ENCODE data around the gene TNS4. TPM values are rescaled to one million over a fixed set of nuclear protein-coding genes. Genes with fewer than 3 reads are reported as not detected.

TNS4 gene
- total RNA-seq, 1 experiment from 2014 or later = not detected

DNA sequence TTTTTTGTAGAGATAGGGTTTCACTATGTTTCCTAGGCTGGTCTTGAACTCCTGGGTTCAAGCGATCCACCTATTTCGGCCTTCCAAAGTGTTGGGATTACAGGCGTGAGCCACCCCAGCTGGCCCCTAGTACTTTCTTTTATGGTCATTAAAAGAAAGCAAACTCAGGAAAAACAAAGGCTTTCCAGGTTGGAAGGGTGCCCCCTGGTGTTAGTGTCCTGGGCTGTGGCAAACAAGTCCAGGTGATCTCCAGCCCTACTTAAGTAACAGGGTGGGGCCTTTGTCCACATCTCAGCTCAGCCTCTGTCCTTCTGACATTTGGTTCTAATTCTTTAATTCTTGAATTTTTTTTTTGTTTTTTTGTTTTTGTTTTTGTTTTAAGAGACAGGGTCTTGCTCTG lies 51.2 kb downstream of the TNS4 start:
- in situ Hi-C loops (cut with HindIII; ENCODE audit: low sequenced_read_pairs) = no loop called here
- no peak for DNase-seq (ENCODE audit: low spot score)

DNA sequence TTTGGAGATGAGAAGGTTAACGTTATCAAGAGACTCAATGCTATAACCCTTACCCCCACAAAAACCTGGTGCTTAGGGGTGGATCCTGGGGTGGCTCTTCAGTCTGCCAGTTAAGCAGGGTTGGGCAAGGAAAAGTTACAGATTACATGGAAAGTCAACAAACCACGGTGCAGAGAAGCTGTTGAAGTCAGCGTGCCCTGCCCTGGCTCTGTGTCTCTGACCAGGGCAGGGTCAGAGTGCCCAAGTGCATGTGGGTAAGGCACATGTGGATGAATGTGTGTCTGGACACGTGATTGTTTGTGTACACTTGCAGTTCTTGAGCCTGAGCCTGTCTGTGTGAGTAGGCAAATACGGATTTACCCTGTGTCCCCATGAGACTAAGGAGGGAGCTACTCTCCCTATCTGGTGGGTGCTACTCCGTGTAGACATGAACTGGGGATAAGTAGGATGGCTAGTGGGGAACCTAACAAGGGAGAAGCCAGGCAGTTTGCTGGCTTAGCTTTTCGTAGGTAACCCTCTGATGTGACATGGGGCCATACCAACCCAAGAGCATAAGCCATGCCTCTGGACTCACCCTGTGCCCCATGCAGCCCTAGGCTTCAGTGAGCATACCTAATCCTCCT lies 52.7 kb downstream of the TNS4 start:
- no peak for DNase-seq (ENCODE audit: low spot score)
- in situ Hi-C loops (cut with HindIII; ENCODE audit: low sequenced_read_pairs) = no loop called here

DNA sequence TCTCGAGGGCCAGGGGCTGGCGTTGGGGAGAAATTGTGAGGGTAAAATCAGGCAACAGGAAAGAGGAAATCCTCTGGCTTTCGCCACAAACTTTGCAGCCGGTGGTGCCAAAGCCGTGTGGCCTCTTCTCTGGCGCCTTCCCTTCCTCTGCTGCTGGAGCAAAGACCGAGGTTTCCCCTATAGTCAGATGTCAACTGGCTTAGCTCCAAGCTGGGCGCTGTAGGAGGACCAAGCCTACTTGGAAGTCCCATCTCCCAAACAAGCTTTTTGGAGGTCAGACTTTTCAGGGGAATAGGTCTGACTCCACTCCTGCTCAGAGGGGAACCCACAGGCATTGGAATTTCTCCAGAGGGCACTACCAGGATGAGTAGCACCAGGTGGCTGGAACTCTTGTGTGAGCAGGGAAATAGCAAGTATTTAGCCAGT lies 53.2 kb downstream of the TNS4 start:
- in situ Hi-C loops (cut with HindIII; ENCODE audit: low sequenced_read_pairs) = no loop called here
- DNase-seq (ENCODE audit: low spot score) = no peak

DNA sequence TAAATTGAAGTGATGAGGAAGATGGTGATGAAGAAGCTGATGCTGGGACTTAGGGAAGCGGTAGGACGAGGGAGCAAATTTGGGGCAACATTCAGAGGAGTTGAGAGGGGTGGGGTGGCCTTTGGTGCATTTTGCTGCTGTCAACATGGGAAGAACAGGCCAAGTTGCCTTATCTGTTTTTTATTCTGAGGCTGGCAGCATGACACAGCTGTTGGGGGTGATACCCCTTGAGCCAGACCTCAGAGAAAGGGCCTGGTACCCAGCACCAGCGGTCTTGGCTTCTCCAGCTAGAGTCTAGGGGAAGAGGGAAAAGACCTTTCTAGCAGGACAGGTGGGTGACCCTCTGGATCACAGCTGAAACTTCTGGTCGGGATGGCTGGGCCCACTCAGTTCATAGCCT lies 53.6 kb downstream of the TNS4 start:
- in situ Hi-C loops (cut with HindIII; ENCODE audit: low sequenced_read_pairs) = no loop called here
- no peak for DNase-seq (ENCODE audit: low spot score)

DNA sequence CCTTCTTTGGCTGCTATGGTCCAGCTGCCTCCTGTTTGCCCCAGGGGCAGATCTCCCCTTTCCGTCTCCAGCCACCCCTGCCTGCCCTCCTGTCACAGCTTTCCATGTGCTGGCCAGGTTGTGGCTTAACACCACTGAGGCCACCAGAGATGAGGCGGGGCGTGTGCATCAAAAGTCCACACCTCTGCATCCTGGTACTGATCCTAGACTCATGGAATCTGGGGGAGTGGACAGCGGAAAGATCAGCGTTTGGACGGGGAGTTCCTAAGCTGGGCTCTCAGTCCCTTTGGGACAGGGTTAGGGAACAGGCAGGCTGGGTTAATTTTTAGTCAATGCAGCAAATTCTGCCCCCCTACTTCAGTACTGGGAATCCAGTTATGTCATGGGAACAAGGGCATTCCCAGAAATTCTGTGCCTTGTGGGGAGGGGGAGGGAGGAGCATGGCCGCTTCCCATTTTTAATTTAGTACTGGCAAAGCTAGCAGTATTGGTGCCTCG lies 54.2 kb downstream of the TNS4 start:
- no peak for DNase-seq (ENCODE audit: low spot score)
- in situ Hi-C loops (cut with HindIII; ENCODE audit: low sequenced_read_pairs) = no loop called here

DNA sequence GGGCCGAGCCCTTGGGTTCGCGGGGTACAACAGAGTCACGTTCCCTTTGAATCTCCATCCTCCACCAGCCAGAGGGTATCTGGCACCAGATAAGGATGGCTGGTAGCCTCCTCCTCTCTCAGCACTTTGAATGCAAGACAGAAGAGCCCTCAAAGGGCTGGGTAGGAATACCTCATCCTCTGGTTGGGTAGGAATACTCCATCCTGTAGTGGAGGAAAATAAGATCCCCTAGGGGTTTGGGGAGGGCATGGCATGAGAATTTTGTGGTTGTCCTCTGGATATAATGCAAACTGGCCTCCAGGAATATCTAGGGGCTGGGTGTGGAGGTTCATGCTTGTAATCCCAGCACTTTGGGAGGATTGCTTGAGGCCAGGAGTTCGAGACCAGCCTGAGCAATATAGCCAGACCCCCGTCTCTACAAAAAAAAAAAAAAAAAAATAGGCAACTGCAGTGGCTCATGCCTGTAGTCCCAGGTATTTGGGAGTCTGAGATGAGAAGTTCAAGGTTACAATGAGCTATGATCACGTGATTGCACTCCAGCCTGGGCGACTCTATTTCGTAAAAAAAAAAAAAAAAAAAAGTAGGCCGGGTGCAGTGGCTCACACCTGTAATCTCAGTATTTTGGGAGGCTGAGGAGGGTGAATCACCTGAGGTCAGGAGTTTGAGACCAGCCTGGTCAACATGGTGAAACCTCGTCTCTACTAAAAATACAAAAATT lies 55.5 kb downstream of the TNS4 start:
- no peak for DNase-seq (ENCODE audit: low spot score)
- in situ Hi-C loops (cut with HindIII; ENCODE audit: low sequenced_read_pairs) = no loop called here

DNA sequence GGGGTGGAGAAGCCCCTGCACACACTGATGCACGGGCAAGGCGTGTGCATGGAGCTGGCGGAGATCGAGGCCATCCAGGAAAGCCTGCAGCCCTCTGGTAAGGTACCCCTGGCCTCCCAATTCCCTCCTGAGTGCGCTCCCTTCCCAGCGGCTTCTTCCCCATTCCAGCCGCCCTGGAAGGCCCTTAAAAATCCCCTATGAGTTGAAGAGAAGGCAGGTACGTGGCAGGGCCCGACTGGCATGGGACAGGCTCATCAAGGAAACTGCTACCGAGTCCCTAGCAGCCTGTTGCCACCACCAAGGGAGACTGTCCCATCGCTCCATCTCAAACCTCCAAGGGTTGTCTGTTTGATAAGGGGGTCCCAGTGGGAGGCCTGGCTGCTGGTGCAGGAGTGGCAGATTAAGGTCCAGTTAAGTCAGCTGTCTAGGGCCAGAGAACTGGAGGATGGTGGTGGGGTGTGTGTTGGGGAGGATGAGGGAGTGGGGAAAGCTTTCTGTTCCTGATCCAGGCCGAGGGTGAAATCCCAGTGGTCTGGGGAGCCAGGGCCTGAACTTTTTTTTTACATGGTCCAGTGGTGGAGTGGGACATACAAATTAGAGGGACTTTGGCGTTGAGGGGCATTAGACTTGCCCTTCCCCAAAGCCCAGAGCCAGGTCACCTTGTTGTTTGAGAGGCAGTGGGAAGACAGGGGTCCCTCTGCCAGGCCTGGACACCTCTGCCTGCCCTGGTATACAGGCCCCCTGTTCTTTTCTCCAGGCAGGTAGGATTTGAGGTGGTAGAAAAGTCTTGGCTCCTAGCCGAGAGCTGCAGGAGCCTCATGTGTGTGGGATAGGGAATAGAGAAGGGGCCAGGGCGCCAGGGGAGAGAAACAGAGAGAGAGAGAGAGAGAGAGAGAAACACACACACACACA lies 57.2 kb downstream of the TNS4 start:
- DNase-seq (ENCODE audit: low spot score) = no peak
- in situ Hi-C loops (cut with HindIII; ENCODE audit: low sequenced_read_pairs) = no loop called here

DNA sequence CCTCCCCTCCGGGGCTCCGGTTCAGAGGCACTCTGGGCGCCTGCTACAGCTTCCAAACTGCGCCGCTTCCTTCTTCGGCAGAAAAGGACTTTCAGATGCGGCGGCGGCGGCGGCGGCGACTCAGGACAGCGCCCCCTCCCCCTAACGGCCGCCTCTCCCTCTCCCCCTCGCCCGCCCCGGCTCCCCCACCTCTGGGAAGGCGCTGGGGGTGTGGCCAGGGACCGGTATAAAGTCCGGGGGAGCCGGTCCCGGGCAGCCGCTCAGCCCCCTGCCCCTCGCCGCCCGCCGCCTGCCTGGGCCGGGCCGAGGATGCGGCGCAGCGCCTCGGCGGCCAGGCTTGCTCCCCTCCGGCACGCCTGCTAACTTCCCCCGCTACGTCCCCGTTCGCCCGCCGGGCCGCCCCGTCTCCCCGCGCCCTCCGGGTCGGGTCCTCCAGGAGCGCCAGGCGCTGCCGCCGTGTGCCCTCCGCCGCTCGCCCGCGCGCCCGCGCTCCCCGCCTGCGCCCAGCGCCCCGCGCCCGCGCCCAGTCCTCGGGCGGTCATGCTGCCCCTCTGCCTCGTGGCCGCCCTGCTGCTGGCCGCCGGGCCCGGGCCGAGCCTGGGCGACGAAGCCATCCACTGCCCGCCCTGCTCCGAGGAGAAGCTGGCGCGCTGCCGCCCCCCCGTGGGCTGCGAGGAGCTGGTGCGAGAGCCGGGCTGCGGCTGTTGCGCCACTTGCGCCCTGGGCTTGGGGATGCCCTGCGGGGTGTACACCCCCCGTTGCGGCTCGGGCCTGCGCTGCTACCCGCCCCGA lies 58.0 kb downstream of the TNS4 start, which contains the start of gene IGFBP4:
IGFBP4 (plus strand) TSS at position 255 of the 792 bp plus-strand sequence; CDS start at position 541, 286 bp downstream.
- in situ Hi-C loops (cut with HindIII; ENCODE audit: low sequenced_read_pairs) = no loop called here
- peak; percentile 66 for DNase-seq (ENCODE audit: low spot score)

DNA sequence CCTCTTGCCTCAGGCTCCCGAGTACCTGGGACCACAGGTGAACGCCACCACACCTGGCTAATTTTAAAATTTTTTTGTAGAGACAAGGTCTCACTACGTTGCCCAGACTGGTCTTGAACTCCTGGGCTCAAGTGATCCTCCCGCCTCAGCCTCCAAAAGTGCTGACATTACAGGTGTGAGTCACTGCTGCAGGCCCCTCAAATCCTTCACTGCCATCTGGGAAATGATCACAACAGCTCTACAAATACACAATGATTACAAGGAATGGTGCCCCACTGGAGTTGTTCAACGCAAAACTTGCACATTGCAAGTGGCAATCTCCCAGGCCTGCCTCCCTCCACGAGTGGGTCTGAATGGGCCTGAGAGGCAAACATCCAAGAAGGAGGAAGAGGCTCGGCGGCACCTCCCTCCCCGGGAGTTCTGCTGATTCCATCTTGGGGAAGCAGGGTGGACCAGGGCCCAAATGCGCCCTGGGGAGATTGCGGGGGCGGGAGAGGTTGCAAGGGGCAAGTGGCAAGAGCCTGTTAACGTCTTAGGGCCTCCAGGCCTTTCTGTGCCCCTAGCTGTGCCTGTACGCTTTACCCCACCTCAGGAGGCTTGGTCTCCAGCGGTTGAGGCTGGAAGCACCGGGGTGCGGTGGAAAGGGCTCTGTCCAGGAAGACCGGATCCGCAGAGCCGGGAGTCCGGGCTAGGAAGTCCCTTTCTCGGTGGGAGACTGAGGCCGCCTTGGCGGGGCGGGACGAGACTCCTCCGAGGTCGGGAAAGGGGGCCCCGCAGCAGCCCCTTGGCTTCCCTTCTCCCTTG lies 58.8 kb downstream of the TNS4 start:
- DNase-seq (ENCODE audit: low spot score) = no peak
- in situ Hi-C loops (cut with HindIII; ENCODE audit: low sequenced_read_pairs) = no loop called here

DNA sequence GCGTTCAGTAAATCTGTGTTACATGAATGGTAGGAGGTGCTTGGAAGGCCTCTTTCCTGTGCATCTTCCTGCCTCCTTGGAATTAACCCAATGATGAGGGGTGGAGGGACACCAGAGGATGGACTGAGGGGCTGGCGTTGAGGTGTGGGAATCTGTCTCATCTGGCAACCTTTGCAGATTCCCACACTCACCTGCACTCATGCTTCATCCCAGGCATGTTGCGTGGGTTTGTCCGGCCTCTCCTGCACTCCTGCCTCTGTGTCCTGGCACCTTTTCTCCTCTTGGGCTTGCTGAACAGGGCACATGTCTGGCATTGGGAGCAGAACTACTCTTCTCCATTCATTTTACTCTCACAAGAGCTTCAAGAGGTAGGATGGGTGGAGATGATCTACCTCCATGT lies 61.3 kb downstream of the TNS4 start:
- DNase-seq (ENCODE audit: low spot score) = no peak
- in situ Hi-C loops (cut with HindIII; ENCODE audit: low sequenced_read_pairs) = no loop called here

DNA sequence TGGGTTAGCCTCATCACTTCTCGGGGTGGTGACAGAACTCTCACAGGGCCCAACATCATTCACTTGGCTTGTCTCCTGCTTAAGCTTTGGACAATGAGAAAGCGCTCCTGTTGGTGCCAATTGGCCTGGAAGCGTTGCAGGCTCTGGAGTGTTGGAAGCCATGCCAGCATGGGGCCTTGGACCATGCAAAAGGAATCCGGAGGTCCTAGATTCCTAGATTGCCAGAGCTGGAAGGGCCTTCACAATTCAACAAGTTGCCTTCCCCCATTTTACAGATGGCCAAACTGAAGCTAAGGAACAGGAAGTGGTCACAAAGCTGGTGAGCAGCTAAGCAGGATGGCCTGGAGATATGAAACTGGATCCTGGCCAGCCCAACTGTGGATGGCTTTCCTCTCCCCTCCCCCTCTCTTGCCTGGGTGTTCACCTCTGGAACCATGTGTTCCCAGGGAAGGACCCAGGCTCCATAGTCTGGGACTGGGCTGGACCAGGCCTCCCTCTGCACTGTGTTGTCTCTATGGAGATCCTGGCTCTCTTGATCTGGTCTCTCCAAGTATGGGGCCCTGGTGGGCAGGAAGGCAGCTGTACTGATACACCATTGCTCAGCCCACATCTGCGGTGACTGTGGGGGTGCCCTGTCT lies 64.2 kb downstream of the TNS4 start:
- DNase-seq (ENCODE audit: low spot score) = no peak

DNA sequence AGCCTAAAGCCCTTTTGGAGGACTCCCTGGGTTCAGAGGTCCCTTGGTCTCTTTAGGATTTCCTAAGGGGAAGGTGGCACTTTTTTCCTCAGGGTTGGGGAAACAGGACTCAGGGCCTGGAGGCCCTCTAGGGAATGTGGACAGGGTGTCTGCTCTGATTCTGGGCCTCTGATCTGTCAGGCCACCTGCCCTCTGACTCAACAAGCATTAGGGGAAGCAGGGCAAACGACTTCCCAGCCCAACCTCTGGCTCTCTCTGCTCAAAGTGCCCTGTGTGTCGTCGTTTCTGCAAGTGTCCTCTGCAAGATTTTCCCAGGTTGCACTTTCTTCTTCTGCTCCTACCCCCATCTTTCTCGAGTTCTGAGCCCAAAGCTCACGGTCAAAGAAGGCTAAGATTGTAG lies 64.8 kb downstream of the TNS4 start:
- in situ Hi-C loops (cut with HindIII; ENCODE audit: low sequenced_read_pairs) = no loop called here
- no peak for DNase-seq (ENCODE audit: low spot score)

More for the DNA sequence above, 64.2 kb downstream of the TNS4 start:
- in situ Hi-C loops (cut with HindIII; ENCODE audit: low sequenced_read_pairs) = no loop called here

DNA sequence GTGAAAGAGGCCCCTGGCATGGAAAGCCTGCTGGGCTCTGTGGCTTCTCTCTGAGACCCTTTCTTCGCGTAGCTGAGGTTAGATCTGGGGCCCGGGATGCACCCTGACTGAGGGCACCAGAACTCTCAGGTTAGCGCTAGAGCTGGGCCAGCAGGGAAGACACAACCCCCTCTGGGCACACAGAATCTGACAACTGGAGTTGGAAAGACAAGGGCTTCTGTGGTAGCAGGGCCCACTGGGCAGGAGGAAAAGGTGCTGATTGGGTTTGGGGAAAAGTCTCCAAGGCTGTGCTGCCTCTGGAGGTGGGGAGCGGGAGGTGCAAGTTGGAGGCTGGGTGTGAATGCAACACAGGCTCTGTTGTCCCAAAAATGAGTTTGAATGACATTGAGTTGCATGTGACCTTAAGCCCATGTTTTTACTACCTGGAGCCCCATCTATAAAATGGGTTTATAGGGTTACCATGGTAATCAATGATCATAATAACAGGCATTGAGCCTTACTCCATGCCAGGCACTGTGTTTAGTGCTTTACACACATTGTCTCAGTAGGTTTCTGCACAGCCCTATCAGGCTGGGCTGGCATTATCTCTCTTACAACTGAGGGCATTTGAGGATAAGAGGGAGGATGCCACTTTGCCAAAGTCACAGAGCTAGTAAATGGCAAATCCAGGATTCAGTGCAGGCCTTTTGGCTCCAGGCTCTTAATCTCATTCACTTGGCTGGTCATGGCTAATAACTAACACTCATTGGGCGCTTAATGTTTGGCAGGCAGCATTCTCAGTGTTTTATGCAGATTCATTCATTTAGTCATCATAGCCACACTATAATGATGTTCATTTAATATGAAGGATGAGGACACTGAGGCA lies 67.6 kb downstream of the TNS4 start:
- in situ Hi-C loops (cut with HindIII; ENCODE audit: low sequenced_read_pairs) = no loop called here
- peak; percentile 77 for DNase-seq (ENCODE audit: low spot score)

DNA sequence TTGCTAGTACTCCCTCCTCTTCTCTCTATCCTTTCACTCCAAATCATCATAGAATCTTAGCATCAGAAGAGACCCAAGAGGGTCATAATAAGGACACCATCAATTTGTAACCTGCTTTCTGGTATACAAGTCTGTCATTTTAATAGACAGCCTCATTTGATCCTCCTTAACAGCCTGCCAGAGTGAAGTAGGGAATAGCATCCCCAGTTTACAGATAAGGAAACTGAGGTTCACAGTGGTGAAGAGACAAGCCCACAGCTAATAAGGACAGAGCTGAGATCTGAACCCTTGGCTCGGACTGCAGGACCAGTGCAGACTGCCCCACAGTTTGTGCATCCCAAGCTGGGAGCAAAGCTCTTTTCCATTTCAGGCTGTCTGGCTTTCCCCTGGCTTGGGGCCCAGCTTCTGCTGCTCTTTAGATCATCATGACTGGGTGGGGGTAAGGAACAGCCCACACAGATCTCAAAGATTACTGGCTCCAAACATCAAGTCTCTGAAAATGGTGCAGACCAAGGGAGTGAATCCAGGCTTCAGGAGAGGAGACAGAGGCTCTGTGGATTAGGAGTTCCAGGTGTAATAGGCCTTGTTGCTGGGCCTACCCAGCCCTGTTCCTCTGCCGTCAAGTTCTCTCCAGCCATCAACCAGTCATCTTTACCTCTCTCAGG lies 68.4 kb downstream of the TNS4 start:
- in situ Hi-C loops (cut with HindIII; ENCODE audit: low sequenced_read_pairs) = no loop called here
- peak; percentile 40 for DNase-seq (ENCODE audit: low spot score)

DNA sequence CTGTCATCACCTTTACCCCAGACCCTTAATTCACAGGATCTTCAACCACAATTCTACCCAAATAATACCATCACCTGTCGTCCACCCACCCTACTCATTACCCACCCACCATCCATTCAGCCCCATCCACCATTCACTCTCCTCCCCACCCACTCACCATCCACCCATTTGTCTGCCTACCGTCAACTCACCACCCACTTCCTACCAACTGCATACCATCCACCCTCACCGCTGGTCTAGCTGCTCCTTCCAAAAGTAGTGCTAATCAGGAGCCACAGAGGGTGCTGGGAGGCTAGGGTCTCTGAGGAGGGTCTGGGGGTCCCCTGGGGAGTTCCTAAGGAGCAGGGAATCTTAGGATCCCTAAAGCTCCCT lies 70.2 kb downstream of the TNS4 start:
- no peak for DNase-seq (ENCODE audit: low spot score)
- in situ Hi-C loops (cut with HindIII; ENCODE audit: low sequenced_read_pairs) = no loop called here
